ENCODE data around the gene LAMA5. TPM values are rescaled to one million over a fixed set of nuclear protein-coding genes. Genes with fewer than 3 reads are reported as not detected.

The LAMA5 gene
- total and polyA plus RNA-seq, 2 of the 8 experiments (the other 6 are each of a cell fraction or from before 2014, with no cell fraction given): 34.4 to 225 TPM

GRCh38 chr20:62402456-62403150 lies 35.5 kb upstream of the LAMA5 start (continued):
- no peak for TF ChIP-seq SIN3A (conservative IDR thresholded peaks at IDR 0.05 in 1 of 2, IDR thresholded peaks at IDR 0.05 in 1 of 2; ENCODE audit: low read depth in 1 of 2, low read length in 2 of 2)
- no peak for TF ChIP-seq POLR2AphosphoS5 (IDR thresholded peaks at IDR 0.05; ENCODE audit: low read depth, low read length)
- TF ChIP-seq BRCA1 (IDR thresholded peaks at IDR 0.05; ENCODE audit: low read depth, low read length): no peak
- TF ChIP-seq ASH2L (IDR thresholded peaks at IDR 0.05; ENCODE audit: low read length): no peak

Measured in H1 (cell line).